ENCODE data around the gene SIK2.

GRCh38 chr11:111719379-111719778 is 117.1 kb downstream of the SIK2 start:
- TF ChIP-seq CTCF (IDR thresholded peaks at IDR 0.05; ENCODE audit: insufficient read depth, low read length) (no peak), GABPA (IDR thresholded peaks at IDR 0.05; ENCODE audit: low read depth) (no peak), POLR2AphosphoS5 (IDR thresholded peaks at IDR 0.05; ENCODE audit: low read depth) (no peak)
